Measurements from ENCODE around the gene WDFY4. TPM values are rescaled to one million over a fixed set of nuclear protein-coding genes. Genes with fewer than 3 reads are reported as not detected.

The WDFY4 gene
- total and polyA plus RNA-seq, 11 donors = 0.46 to 19.8 (median 1.0) TPM

DNA sequence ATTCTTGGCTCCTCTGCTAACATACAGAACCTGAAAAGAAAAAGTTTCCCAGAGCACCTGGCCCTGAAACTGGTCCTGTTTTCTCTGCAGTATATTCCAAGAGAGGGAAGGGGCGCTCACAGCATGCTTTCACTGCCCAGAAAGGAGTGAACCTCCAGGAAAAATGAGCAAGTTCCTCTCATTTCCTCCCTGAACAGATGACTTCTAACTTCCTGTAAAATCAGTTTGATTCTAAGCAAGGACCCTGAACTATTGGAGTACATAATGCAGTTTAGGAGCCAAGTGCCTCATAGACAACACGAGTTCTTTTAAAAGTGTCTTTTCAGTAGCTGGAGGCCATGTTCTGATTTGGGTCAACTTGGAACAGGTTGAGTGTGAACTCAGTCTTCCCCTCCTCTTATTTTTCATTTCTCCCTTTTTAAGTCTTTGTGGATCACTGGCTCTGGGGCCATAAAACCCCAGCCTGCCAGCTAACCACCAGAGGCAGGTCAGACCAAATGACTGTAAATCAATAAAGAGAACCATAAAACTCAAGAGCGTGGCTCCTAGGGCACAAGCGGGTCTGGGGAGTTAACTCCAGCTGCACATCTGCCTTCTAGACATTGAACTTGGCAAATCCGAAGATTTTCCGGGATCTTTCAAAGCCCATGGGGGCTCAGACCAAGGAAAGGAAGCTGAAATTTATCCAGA, 260.9 kb downstream of the WDFY4 start:
- Histone ChIP-seq H3K36me3 (peaks cover 0 to 16% (median 0%) of the 10 kb centered on the region in 9 donors), H3K4me3 (no peak overlapping the region), H3K4me1 (peaks cover 0 to 23% (median 0%) of the 10 kb centered on the region in 12 donors), H3K27ac (no peak overlapping the region), H3K9me3 (no peaks in the 10 kb centered on the region), H3K27me3 (no peaks in the 10 kb centered on the region)
- TF ChIP-seq POLR2A (IDR thresholded peaks at IDR 0.05) = no peak
- no peak for TF ChIP-seq CTCF (IDR thresholded peaks at IDR 0.05)
- DNase-seq (no peak), ATAC-seq (no peak)
- intact Hi-C loops (cut with DNase I) = no loop called here
- WGBS, 4 donors = 78 to 81% (median 79%) methylated on average over 6 of the region's 6 CpGs

DNA sequence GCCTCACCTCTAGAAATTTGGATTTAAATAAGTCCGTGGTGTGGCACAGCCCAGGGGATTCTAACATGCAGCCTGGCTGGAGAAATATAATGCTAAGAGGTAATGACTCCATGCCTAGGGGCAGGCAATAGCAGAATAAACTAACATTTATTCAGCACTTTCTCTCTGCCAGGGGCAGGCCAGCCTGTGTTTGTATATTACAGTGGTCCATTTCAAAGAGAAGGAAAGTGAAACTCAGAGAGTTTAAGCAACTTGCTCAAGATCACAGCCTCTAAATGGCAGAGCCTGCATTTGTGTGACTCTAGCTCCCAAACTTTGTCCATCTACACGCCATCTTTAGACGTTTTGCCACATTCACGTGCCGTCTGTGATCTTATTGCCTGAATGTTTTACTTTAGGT, 261.7 kb downstream of the WDFY4 start:
- peaks cover 0 to 23% (median 0%) of the 10 kb centered on the region in 12 donors for H3K4me1 ChIP-seq
- ATAC-seq (no peak), DNase-seq (no peak)
- peaks cover 0 to 16% (median 0%) of the 10 kb centered on the region in 9 donors for H3K36me3 ChIP-seq
- peak overlapping the region in 1 of 12 donors; percentile 1 for H3K27ac ChIP-seq
- no peaks in the 10 kb centered on the region for H3K9me3 ChIP-seq
- TF ChIP-seq POLR2A (IDR thresholded peaks at IDR 0.05) (no peak), CTCF (IDR thresholded peaks at IDR 0.05) (no peak)
- 93 to 96% (median 95%) methylated on average over 5 of the region's 5 CpGs for WGBS, 4 donors
- intact Hi-C loops (cut with DNase I) = no loop called here
- no peaks in the 10 kb centered on the region for H3K27me3 ChIP-seq
- no peak overlapping the region for H3K4me3 ChIP-seq

GRCh38 chr10:48946891-48947500, 262.3 kb downstream of the WDFY4 start:
- Histone ChIP-seq H3K4me3 (no peak overlapping the region), H3K9me3 (no peaks in the 10 kb centered on the region), H3K27me3 (no peaks in the 10 kb centered on the region), H3K27ac (peak overlapping the region in 3 of 12 donors; percentile 1 to 34 (median 27)), H3K36me3 (peaks cover 0 to 16% (median 0%) of the 10 kb centered on the region in 9 donors), H3K4me1 (peaks cover 0 to 23% (median 0%) of the 10 kb centered on the region in 12 donors)
- ATAC-seq = no peak
- intact Hi-C loops (cut with DNase I) = no loop called here
- DNase-seq = no peak
- WGBS, 4 donors = 78 to 90% (median 87%) methylated on average over 12 of the region's 12 CpGs
- TF ChIP-seq POLR2A (IDR thresholded peaks at IDR 0.05) (no peak), CTCF (IDR thresholded peaks at IDR 0.05) (no peak)

GRCh38 chr10:48947690-48948469, 263.2 kb downstream of the WDFY4 start:
- WGBS, 4 donors = 66 to 74% (median 69%) methylated on average over 10 of the region's 10 CpGs
- no peaks in the 10 kb centered on the region for H3K9me3 ChIP-seq
- DNase-seq = no peak
- H3K27ac ChIP-seq = peak overlapping the region in 2 of 12 donors; percentile 27 to 34
- peak in 2 of 4 donors; percentile 53 to 78 for ATAC-seq
- intact Hi-C loops (cut with DNase I) = no loop called here
- TF ChIP-seq CTCF (IDR thresholded peaks at IDR 0.05) (no peak), POLR2A (IDR thresholded peaks at IDR 0.05) (no peak)
- peaks cover 0 to 16% (median 0%) of the 10 kb centered on the region in 9 donors for H3K36me3 ChIP-seq
- no peaks in the 10 kb centered on the region for H3K27me3 ChIP-seq
- no peak overlapping the region for H3K4me3 ChIP-seq
- H3K4me1 ChIP-seq = peaks cover 0 to 23% (median 0%) of the 10 kb centered on the region in 12 donors
